ENCODE results near the gene ARFGEF3. TPM values are rescaled to one million over a fixed set of nuclear protein-coding genes. Genes with fewer than 3 reads are reported as not detected.

ARFGEF3 gene
- polyA plus RNA-seq, 1 of the 3 experiments (the other 2 are of a cell fraction), result not detected

GRCh38 chr6:138162111-138162954 is 594 bp downstream of the ARFGEF3 start (continued):
- no peak for TF ChIP-seq SIN3A (IDR thresholded peaks at IDR 0.05; ENCODE audit: borderline replicate concordance, low read depth, low read length)
- TF ChIP-seq FOXM1 (IDR thresholded peaks at IDR 0.05; ENCODE audit: low read depth), result no peak
- TF ChIP-seq FOSL2 (IDR thresholded peaks at IDR 0.05; ENCODE audit: borderline replicate concordance, low read depth), result no peak
- no peak for TF ChIP-seq MAX (IDR thresholded peaks at IDR 0.05; ENCODE audit: low read depth)
- no peak for TF ChIP-seq RCOR1 (IDR thresholded peaks at IDR 0.05; ENCODE audit: low read length)
- TF ChIP-seq GATA2 (CRISPR knock-in tag; IDR thresholded peaks at IDR 0.05), result no peak
- TF ChIP-seq USF2 (IDR thresholded peaks at IDR 0.05; ENCODE audit: borderline replicate concordance, low read depth, low read length), result no peak
- TF ChIP-seq MXI1 (IDR thresholded peaks at IDR 0.05; ENCODE audit: low read depth, low read length), result no peak

GRCh38 chr6:138162955-138163575 is 1.3 kb downstream of the ARFGEF3 start:
- no peaks in the 10 kb centered on the region for H3K9me2 ChIP-seq
- no peak for TF ChIP-seq SMC3 (IDR thresholded peaks at IDR 0.05; ENCODE audit: low read depth, low read length)
- TF ChIP-seq EZH2phosphoT487 (IDR thresholded peaks at IDR 0.05; ENCODE audit: borderline replicate concordance, low read depth), result no peak
- no peak for TF ChIP-seq FOXM1 (IDR thresholded peaks at IDR 0.05; ENCODE audit: low read depth)
- TF ChIP-seq RXRA (IDR thresholded peaks at IDR 0.05; ENCODE audit: borderline replicate concordance, low read depth), result no peak
- no peak for TF ChIP-seq YY1 (IDR thresholded peaks at IDR 0.05; ENCODE audit: low read depth)
- no peak overlapping the region for H2AFZ ChIP-seq (ENCODE audit: low read depth)
- no peak overlapping the region for H3K4me2 ChIP-seq
- DNase-seq, result no peak
- no peaks in the 10 kb centered on the region for H3K36me3 ChIP-seq (replicated peaks in 1 of 2; ENCODE audit: control insufficient read depth in 1 of 2, insufficient read depth in 2 of 2, low read length in 1 of 2)
- no peak overlapping the region for H3K4me3 ChIP-seq (ENCODE audit: low read depth in 2 of 2, low read length in 1 of 2)
- no peaks in the 10 kb centered on the region for H3K9me3 ChIP-seq
- 27% methylated on average over 5 of the region's 5 CpGs for WGBS (ENCODE audit: low lambda C conversion rate)
- no peak overlapping the region for H3K9ac ChIP-seq
- H3F3A ChIP-seq (replicated peaks; ENCODE audit: insufficient read depth), result no peaks in the 10 kb centered on the region
- POLR2A ChIA-PET, result no interaction called here
- H3K27ac ChIP-seq (ENCODE audit: low read depth in 2 of 2, low read length in 1 of 2), result no peak overlapping the region
- H4K20me1 ChIP-seq (ENCODE audit: insufficient read depth), result no peaks in the 10 kb centered on the region
- CTCF ChIA-PET, result interaction anchor here (1.1 kb wide), 1 partner anchor 54 kb away, joined by 3 read pairs; no protein-coding TSS in a partner anchor
- no peaks in the 10 kb centered on the region; a peak in 1 of 4 replicates for H3K4me1 ChIP-seq (ENCODE audit: control insufficient read depth in 1 of 2, insufficient read depth in 2 of 2, low read depth in 1 of 2, low read length in 1 of 2)
- no peaks in the 10 kb centered on the region for H3K79me2 ChIP-seq (ENCODE audit: insufficient read depth)
- H3K27me3 ChIP-seq (ENCODE audit: insufficient read depth), result peaks cover 17% of the 10 kb centered on the region; the same call in 1 of the 2 replicates

GRCh38 chr6:138175596-138175995 is 13.9 kb downstream of the ARFGEF3 start:
- no peaks in the 10 kb centered on the region for H3K27me3 ChIP-seq (ENCODE audit: insufficient read depth)
- H3K4me1 ChIP-seq (ENCODE audit: control insufficient read depth in 1 of 2, insufficient read depth in 2 of 2, low read depth in 1 of 2, low read length in 1 of 2), result no peaks in the 10 kb centered on the region
- H3K9me3 ChIP-seq, result no peaks in the 10 kb centered on the region
- H3K4me2 ChIP-seq, result no peak overlapping the region
- H3K27ac ChIP-seq (ENCODE audit: low read depth in 2 of 2, low read length in 1 of 2), result no peak overlapping the region
- no peak overlapping the region for H3K9ac ChIP-seq
- CTCF ChIA-PET, result no interaction called here
- no peak for DNase-seq
- 28% methylated on average over 2 of the region's 2 CpGs for WGBS (ENCODE audit: low lambda C conversion rate)
- H3F3A ChIP-seq (replicated peaks; ENCODE audit: insufficient read depth), result no peaks in the 10 kb centered on the region
- no peaks in the 10 kb centered on the region for H3K36me3 ChIP-seq (replicated peaks in 1 of 2; ENCODE audit: control insufficient read depth in 1 of 2, insufficient read depth in 2 of 2, low read length in 1 of 2)
- POLR2A ChIA-PET, result no interaction called here
- no peak overlapping the region for H3K4me3 ChIP-seq (ENCODE audit: low read depth in 2 of 2, low read length in 1 of 2)
- no peak overlapping the region for H2AFZ ChIP-seq (ENCODE audit: low read depth)
- no peaks in the 10 kb centered on the region for H4K20me1 ChIP-seq (ENCODE audit: insufficient read depth)
- H3K9me2 ChIP-seq, result no peaks in the 10 kb centered on the region
- no peaks in the 10 kb centered on the region for H3K79me2 ChIP-seq (ENCODE audit: insufficient read depth)
- TF ChIP-seq MXI1 (IDR thresholded peaks at IDR 0.05; ENCODE audit: low read depth, low read length) (no peak), IRF3 (IDR thresholded peaks at IDR 0.05; ENCODE audit: low read depth, low read length) (no peak), TCF12 (IDR thresholded peaks at IDR 0.05) (no peak), RFX5 (IDR thresholded peaks at IDR 0.05; ENCODE audit: low read length) (no peak), PBX3 (IDR thresholded peaks at IDR 0.05) (no peak), ZBTB33 (IDR thresholded peaks at IDR 0.05; ENCODE audit: borderline replicate concordance, low read depth) (no peak)
